ENCODE results near the gene ALDOC.

DNA sequence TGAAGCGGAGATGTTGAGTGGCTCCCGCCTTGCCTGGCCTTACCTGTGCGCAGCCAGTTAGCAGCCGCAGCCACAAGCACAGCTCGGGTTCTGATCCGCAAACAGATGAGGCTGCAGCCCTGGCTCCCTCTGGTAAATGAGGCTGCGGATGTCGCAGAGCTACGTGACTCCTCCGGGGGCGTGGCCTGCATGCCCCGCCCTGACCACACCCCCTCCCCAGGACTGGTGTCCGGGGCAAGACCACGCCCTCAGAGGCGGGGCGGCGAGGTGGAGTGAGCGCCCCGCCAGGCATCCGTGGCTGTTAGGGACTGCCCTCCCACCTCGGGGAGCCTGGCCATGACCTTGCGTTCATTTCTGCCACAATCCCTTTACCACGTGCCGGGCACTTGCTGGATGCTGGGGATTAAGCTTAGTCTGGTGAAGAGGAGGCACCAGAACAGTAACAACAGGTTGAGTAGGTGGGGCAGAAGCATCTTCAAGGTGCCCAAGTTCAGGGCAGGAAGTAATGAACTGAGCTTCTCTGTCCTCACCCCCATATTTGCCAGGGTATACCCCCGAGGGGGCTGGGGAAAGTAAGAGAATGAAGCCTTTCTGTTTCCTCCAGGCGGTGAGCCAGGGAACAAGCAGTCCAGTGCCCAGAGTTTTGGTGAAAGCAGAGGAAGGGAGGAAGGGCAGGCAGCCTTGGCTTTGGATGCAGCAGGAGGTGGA is at the start of gene ALDOC:
- TF ChIP-seq, protein P1, sequence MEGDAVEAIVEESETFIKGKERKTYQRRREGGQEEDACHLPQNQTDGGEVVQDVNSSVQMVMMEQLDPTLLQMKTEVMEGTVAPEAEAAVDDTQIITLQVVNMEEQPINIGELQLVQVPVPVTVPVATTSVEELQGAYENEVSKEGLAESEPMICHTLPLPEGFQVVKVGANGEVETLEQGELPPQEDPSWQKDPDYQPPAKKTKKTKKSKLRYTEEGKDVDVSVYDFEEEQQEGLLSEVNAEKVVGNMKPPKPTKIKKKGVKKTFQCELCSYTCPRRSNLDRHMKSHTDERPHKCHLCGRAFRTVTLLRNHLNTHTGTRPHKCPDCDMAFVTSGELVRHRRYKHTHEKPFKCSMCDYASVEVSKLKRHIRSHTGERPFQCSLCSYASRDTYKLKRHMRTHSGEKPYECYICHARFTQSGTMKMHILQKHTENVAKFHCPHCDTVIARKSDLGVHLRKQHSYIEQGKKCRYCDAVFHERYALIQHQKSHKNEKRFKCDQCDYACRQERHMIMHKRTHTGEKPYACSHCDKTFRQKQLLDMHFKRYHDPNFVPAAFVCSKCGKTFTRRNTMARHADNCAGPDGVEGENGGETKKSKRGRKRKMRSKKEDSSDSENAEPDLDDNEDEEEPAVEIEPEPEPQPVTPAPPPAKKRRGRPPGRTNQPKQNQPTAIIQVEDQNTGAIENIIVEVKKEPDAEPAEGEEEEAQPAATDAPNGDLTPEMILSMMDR (IDR thresholded peaks at IDR 0.05) = no peak
- TF ChIP-seq EZH2phosphoT487 (IDR thresholded peaks at IDR 0.05) = no peak
- no peak for TF ChIP-seq EZH2 (IDR thresholded peaks at IDR 0.05)
